Osteocyte (in vitro differentiated cells): ENCODE measurements around the gene SERPINI1. TPM values are rescaled to one million over a fixed set of nuclear protein-coding genes. Genes with fewer than 3 reads are reported as not detected.

Experiments used
- DNase-seq: peaks from one replicate; pipeline ENCODE4 v3.0.0; 2021; ENCODE audit warnings: mixed read lengths; ENCODE audit not compliant: unreplicated experiment; ENCODE audit errors: extremely low spot score
- H3K27ac Mint-ChIP-seq: one replicate; pipeline ENCODE4 v1.8.0; 2021; ENCODE audit warnings: mild to moderate bottlenecking, mixed read lengths; ENCODE audit not compliant: unreplicated experiment
- H3K27me3 Mint-ChIP-seq: one replicate; pipeline ENCODE4 v1.8.0; 2021; ENCODE audit warnings: mixed read lengths; ENCODE audit not compliant: unreplicated experiment
- H3K36me3 Mint-ChIP-seq: one replicate; pipeline ENCODE4 v1.8.0; 2021; ENCODE audit warnings: mixed read lengths; ENCODE audit not compliant: unreplicated experiment
- H3K4me1 Mint-ChIP-seq: one replicate; pipeline ENCODE4 v1.8.0; 2021; ENCODE audit warnings: mixed read lengths; ENCODE audit not compliant: unreplicated experiment
- H3K4me3 Mint-ChIP-seq: one replicate; pipeline ENCODE4 v1.8.0; 2021; ENCODE audit warnings: mild to moderate bottlenecking, moderate library complexity, mixed read lengths; ENCODE audit not compliant: unreplicated experiment
- H3K9me3 Mint-ChIP-seq: one replicate; pipeline ENCODE4 v1.8.0; 2021; ENCODE audit warnings: mixed read lengths; ENCODE audit not compliant: unreplicated experiment
- total RNA-seq: library from RNA; stranded (reverse); gene quantifications from 2 replicates; pipeline ENCODE4 v1.2.1, GENCODE V29; 2021
- TF ChIP-seq, protein P1 (sequence below): fragments of 200-600 bp; sonication (generic); IDR thresholded peaks from 2 replicates; pipeline ENCODE4 v1.5.0; 2021; ENCODE audit warnings: antibody characterized with exemption, mild to moderate bottlenecking, moderate library complexity

Gene SERPINI1
- total RNA-seq, 1 donor from 2014 or later: 0.35 TPM

DNA sequence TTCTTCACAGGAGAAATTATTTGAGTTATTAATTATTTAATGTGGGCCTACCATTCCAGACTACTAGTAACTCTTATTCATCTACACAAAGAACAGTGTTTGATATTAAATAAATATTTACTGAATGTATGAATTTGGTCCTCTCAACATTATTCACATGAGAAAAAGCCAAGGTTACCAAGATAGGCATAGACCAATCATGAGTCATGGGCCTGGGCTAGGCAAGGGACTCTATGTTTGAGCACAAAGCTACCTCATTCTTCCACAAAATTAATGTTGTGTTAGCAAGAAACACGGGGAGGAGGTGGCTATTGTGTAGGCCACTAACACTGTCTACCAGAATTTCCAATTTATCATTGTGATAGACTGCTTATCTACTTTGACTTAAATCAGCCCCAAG, 115.7 kb downstream of the SERPINI1 start:
- Mint-ChIP-seq H3K4me1 (no peaks in the 10 kb centered on the region), H3K9me3 (no peaks in the 10 kb centered on the region), H3K36me3 (no peaks in the 10 kb centered on the region), H3K27me3 (peaks cover 10% of the 10 kb centered on the region), H3K27ac (no peak overlapping the region), H3K4me3 (no peak overlapping the region)
- TF ChIP-seq, protein P1, sequence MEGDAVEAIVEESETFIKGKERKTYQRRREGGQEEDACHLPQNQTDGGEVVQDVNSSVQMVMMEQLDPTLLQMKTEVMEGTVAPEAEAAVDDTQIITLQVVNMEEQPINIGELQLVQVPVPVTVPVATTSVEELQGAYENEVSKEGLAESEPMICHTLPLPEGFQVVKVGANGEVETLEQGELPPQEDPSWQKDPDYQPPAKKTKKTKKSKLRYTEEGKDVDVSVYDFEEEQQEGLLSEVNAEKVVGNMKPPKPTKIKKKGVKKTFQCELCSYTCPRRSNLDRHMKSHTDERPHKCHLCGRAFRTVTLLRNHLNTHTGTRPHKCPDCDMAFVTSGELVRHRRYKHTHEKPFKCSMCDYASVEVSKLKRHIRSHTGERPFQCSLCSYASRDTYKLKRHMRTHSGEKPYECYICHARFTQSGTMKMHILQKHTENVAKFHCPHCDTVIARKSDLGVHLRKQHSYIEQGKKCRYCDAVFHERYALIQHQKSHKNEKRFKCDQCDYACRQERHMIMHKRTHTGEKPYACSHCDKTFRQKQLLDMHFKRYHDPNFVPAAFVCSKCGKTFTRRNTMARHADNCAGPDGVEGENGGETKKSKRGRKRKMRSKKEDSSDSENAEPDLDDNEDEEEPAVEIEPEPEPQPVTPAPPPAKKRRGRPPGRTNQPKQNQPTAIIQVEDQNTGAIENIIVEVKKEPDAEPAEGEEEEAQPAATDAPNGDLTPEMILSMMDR: no peak
- DNase-seq: no peak

DNA sequence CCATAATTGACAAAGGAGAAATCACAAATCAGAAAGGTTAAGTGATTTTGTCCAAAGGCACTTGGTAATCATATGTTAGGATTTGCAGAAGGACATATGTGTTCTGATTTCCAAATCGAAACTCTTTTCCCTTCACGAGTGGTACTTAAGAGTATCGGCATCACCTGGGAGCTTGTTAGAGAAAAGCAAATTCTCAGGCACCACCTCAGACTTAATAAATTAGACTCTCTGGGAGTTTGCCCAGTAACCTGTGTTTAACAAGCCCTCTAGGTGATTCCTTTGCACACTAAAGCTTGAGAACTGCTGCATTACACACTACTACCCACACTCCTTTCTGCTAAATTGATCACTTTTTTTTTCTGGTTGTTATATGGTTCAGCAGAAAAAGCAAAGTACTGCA, 116.2 kb downstream of the SERPINI1 start:
- no peaks in the 10 kb centered on the region for H3K9me3 Mint-ChIP-seq
- no peak for DNase-seq
- no peak overlapping the region for H3K4me3 Mint-ChIP-seq
- H3K4me1 Mint-ChIP-seq: no peaks in the 10 kb centered on the region
- no peaks in the 10 kb centered on the region for H3K36me3 Mint-ChIP-seq
- H3K27me3 Mint-ChIP-seq: peaks cover 13% of the 10 kb centered on the region
- H3K27ac Mint-ChIP-seq: no peak overlapping the region
- TF ChIP-seq, protein P1: no peak

DNA sequence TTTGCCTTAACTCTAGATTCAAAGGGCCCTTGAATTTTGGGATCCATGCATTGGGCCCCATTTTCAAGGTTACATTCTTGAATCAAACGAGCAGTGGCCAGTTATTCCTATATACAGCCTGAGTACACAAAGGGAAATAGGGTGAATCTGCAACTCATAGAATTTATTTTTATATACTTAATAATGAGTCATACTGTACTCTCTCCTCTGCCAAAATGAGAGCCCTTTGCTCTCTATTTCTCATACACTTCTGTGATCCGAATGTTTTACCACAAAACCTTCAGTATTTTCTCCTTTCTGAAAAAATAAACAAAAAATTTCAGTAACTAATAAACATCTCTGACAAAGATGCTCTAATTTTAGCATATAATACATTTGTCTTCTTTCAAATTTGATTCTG, 116.7 kb downstream of the SERPINI1 start:
- Mint-ChIP-seq H3K36me3 (no peaks in the 10 kb centered on the region), H3K9me3 (no peaks in the 10 kb centered on the region), H3K4me1 (no peaks in the 10 kb centered on the region), H3K4me3 (no peak overlapping the region), H3K27me3 (peaks cover 13% of the 10 kb centered on the region), H3K27ac (no peak overlapping the region)
- DNase-seq: no peak
- TF ChIP-seq, protein P1: no peak

DNA sequence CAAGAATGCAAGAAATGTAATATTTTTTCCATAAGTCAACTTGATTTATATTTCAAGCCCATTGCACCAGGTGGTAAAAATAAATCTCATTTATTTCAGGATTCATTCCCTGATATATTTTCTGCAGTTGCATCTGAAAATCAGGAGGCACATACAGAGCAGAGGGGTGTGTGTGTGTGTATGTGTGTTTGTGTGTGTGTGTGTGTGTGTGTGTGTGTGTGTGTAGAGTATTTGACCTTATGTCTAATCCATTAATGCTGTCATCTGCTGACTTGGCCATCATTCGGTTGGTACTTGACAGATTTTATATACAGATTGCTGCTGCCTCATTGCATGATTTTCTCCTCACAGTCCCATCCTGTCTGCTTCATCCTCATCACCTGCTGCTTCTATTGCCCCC, 118.5 kb downstream of the SERPINI1 start:
- peaks cover 12% of the 10 kb centered on the region for H3K27me3 Mint-ChIP-seq
- TF ChIP-seq, protein P1: no peak
- DNase-seq: no peak
- no peak overlapping the region for H3K27ac Mint-ChIP-seq
- no peaks in the 10 kb centered on the region for H3K4me1 Mint-ChIP-seq
- no peaks in the 10 kb centered on the region for H3K36me3 Mint-ChIP-seq
- H3K4me3 Mint-ChIP-seq: no peak overlapping the region
- no peaks in the 10 kb centered on the region for H3K9me3 Mint-ChIP-seq

DNA sequence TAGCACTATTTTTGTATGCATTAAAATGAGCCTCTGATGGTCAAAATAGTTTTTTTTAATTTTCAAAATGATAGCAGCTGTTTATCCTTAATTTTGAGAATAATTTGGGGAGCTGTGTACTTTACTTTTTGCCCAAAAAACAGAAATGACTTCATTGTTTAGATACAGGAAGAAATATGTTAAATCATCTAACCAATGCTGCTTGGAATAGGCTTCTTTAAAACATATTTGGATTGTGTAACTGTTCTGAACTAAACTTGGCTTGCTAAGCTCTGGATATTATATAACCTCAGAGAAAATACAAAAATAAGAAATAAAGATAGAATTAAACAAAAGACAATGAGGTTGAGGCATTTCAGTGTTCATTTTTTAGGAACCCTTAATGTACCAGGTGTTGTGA, 119.3 kb downstream of the SERPINI1 start:
- DNase-seq: no peak
- Mint-ChIP-seq H3K9me3 (no peaks in the 10 kb centered on the region), H3K36me3 (no peaks in the 10 kb centered on the region), H3K27me3 (peaks cover 11% of the 10 kb centered on the region), H3K27ac (no peak overlapping the region), H3K4me3 (no peak overlapping the region), H3K4me1 (no peaks in the 10 kb centered on the region)
- TF ChIP-seq, protein P1: no peak
